D721Med (cell line): Measurements from ENCODE around the gene ARHGEF18.
A peak's percentile ranks its signal among the peaks of the same experiment; 100 is the strongest.
"Not testable (repeated sequence)": the region's sequence is repeated elsewhere in the genome, so short reads cannot be mapped to it uniquely, and the experiment has no call there.

Source experiments
- DNase-seq: peaks from one replicate; pipeline ENCODE4 v3.0.0; 2011; ENCODE audit warnings: low spot score; ENCODE audit not compliant: insufficient read length
- FAIRE-seq: peaks from 2 replicates; lab custom pipeline; 2011; peaks lifted over from hg19 to GRCh38; lab: Jason Lieb, UNC
- CTCF ChIP-seq: IDR thresholded peaks from 2 replicates; pipeline ENCODE4 v1.5.1; 2012; ENCODE audit warnings: mild to moderate bottlenecking, control low read depth; ENCODE audit not compliant: insufficient read depth; ENCODE audit errors: missing control alignments

Gene ARHGEF18

GRCh38 chr19:7336321-7336973, 12.3 kb upstream of the ARHGEF18 start:
- no peak for TF ChIP-seq CTCF
- FAIRE-seq (no peak), DNase-seq (no peak)

GRCh38 chr19:7337380-7338194, 11.2 kb upstream of the ARHGEF18 start:
- no peak for DNase-seq
- TF ChIP-seq CTCF, result no peak
- FAIRE-seq, result no peak

GRCh38 chr19:7340959-7341837, 7.5 kb upstream of the ARHGEF18 start:
- peak; percentile 96 for TF ChIP-seq CTCF
- no peak for DNase-seq
- FAIRE-seq, result no peak

- FAIRE-seq, result no peak
- TF ChIP-seq CTCF, result no peak
- DNase-seq, result no peak
These were observed 6.6 kb upstream of the ARHGEF18 start for GRCh38 chr19:7342143-7342542.

GRCh38 chr19:7346488-7346971, 2.2 kb upstream of the ARHGEF18 start:
- DNase-seq, result no peak
- no peak for TF ChIP-seq CTCF
- no peak for FAIRE-seq

GRCh38 chr19:7346997-7347396, 1.7 kb upstream of the ARHGEF18 start:
- not testable (repeated sequence) for DNase-seq, FAIRE-seq

- no peak for TF ChIP-seq CTCF
- no peak for DNase-seq
- no peak for FAIRE-seq
These were observed 474 bp downstream of the ARHGEF18 start for GRCh38 chr19:7349231-7349591.
